HepG2 (cell line): ENCODE measurements around the gene NFATC4. TPM values are rescaled to one million over a fixed set of nuclear protein-coding genes. Genes with fewer than 3 reads are reported as not detected.
A peak's percentile ranks its signal among the peaks of the same experiment; 100 is the strongest.

ENCODE experiments used
- DNMT3B ChIP-seq: conservative IDR thresholded peaks from 2 replicates; pipeline ENCODE4 v1.6.1; 2016; ENCODE audit warnings: missing biosample characterization, control low read depth
- FOSL2 ChIP-seq: sonication (generic); formaldehyde crosslinking; IDR thresholded peaks from 2 replicates; pipeline ENCODE4 v1.4.0; 2020; ENCODE audit warnings: missing genetic modification reagents
- KLF11 ChIP-seq: IDR thresholded peaks from 2 replicates; pipeline ENCODE4 v1.6.1; 2016; ENCODE audit warnings: missing compliant biosample characterization
- PAX8 ChIP-seq: sonication (generic); formaldehyde crosslinking; IDR thresholded peaks from 2 replicates; pipeline ENCODE4 v1.8.0; 2022; ENCODE audit warnings: mild to moderate bottlenecking, missing genetic modification reagents, borderline replicate concordance
- SALL1 ChIP-seq: sonication (generic); formaldehyde crosslinking; IDR thresholded peaks from 2 replicates; pipeline ENCODE4 v1.8.0; 2022; ENCODE audit warnings: mild to moderate bottlenecking, missing genetic modification reagents
- SOX13 ChIP-seq, 3 experiments: fragments of 450-650 bp in 1 of 3; sonication (generic) in 1 of 3; formaldehyde crosslinking in 1 of 3; IDR thresholded peaks in 2 of 3; conservative IDR thresholded peaks in 1 of 3; 2 replicates each; pipeline versions ENCODE4 v1.5.0 to v1.6.1; 2016 to 2020; ENCODE audit warnings: antibody characterized with exemption in 1 of 3, mild to moderate bottlenecking in 1 of 3, missing compliant biosample characterization in 1 of 3, missing genetic modification reagents in 1 of 3, moderate library complexity in 1 of 3
- SRY ChIP-seq: sonication (generic); formaldehyde crosslinking; IDR thresholded peaks from 2 replicates; pipeline ENCODE4 v1.8.0; 2022; ENCODE audit warnings: mild to moderate bottlenecking, missing genetic modification reagents
- ZNF180 ChIP-seq: sonication (generic); formaldehyde crosslinking; IDR thresholded peaks from 2 replicates; pipeline ENCODE4 v1.4.0; 2020; ENCODE audit warnings: low read depth, missing genetic modification reagents, borderline replicate concordance
- ZNF263 ChIP-seq: sonication (generic); formaldehyde crosslinking; IDR thresholded peaks from 2 replicates; pipeline ENCODE4 v1.4.0; 2020; ENCODE audit warnings: missing genetic modification reagents
- ZNF350 ChIP-seq: sonication (generic); formaldehyde crosslinking; IDR thresholded peaks from 2 replicates; pipeline ENCODE4 v1.4.0; 2020; ENCODE audit warnings: mild to moderate bottlenecking, low read depth, missing genetic modification reagents, borderline replicate concordance
- ZNF460 ChIP-seq: sonication (generic); formaldehyde crosslinking; IDR thresholded peaks from 2 replicates; pipeline ENCODE4 v1.5.1; 2020; ENCODE audit warnings: missing genetic modification reagents, mild to moderate bottlenecking, borderline replicate concordance
- ZNF543 ChIP-seq: sonication (generic); formaldehyde crosslinking; IDR thresholded peaks from 2 replicates; pipeline ENCODE4 v1.4.0; 2020; ENCODE audit warnings: mild to moderate bottlenecking, missing genetic modification reagents
- ZNF563 ChIP-seq: sonication (generic); formaldehyde crosslinking; IDR thresholded peaks from 2 replicates; pipeline ENCODE4 v1.8.0; 2022; ENCODE audit warnings: mild to moderate bottlenecking, moderate library complexity, missing genetic modification reagents
- ZNF639 ChIP-seq: conservative IDR thresholded peaks from 2 replicates; pipeline ENCODE4 v1.6.1; 2018; ENCODE audit warnings: missing genetic modification reagents
- ZSCAN9 ChIP-seq: IDR thresholded peaks from 2 replicates; pipeline ENCODE4 v1.6.1; 2016; ENCODE audit warnings: borderline replicate concordance
- polyA plus RNA-seq, 8 experiments: library from polyadenylated mRNA; depleted of rRNA in 3 of 8; stranded (reverse) in 7 of 8; unstranded in 1 of 8; fragments of >200 nt; fragmentation: Illumina TruSeq in 4 of 8; extraction: Trizol in 4 of 8; gene quantifications; 2 replicates each; pipeline versions ENCODE4 v1.2.1 to v1.2.3, GENCODE V29; 2011 to 2016; ENCODE audit warnings: low read depth in 4 of 8, missing spikeins in 1 of 8, mixed read lengths in 1 of 8; ENCODE audit not compliant: insufficient read depth in 1 of 8
- total RNA-seq, 5 experiments: library from RNA; depleted of rRNA; stranded (reverse); fragments of >200 nt; fragmentation: Illumina TruSeq; extraction: Trizol; gene quantifications; 2 replicates each; pipeline ENCODE4 v1.2.3, GENCODE V29; 2016; ENCODE audit warnings: low read depth in 1 of 5
- TF ChIP-seq, protein P1 (sequence below): sonication (generic); formaldehyde crosslinking; IDR thresholded peaks from 2 replicates; pipeline ENCODE4 v1.4.0; 2020; ENCODE audit warnings: mild to moderate bottlenecking, low read depth, missing genetic modification reagents
- TF ChIP-seq, protein P2 (sequence below): sonication (generic); formaldehyde crosslinking; IDR thresholded peaks from 2 replicates; pipeline ENCODE4 v1.4.0; 2020; ENCODE audit warnings: missing genetic modification reagents, borderline replicate concordance
- TF ChIP-seq, protein P3 (sequence below): sonication (generic); formaldehyde crosslinking; IDR thresholded peaks from 2 replicates; pipeline ENCODE4 v1.5.1; 2020; ENCODE audit warnings: missing genetic modification reagents, mild to moderate bottlenecking, borderline replicate concordance

Gene NFATC4
- total and polyA plus RNA-seq, 2 of the 13 experiments (the other 11 are each of a cell fraction or from before 2014, with no cell fraction given): 0.04 to 0.15 TPM

- TF ChIP-seq, protein P1, sequence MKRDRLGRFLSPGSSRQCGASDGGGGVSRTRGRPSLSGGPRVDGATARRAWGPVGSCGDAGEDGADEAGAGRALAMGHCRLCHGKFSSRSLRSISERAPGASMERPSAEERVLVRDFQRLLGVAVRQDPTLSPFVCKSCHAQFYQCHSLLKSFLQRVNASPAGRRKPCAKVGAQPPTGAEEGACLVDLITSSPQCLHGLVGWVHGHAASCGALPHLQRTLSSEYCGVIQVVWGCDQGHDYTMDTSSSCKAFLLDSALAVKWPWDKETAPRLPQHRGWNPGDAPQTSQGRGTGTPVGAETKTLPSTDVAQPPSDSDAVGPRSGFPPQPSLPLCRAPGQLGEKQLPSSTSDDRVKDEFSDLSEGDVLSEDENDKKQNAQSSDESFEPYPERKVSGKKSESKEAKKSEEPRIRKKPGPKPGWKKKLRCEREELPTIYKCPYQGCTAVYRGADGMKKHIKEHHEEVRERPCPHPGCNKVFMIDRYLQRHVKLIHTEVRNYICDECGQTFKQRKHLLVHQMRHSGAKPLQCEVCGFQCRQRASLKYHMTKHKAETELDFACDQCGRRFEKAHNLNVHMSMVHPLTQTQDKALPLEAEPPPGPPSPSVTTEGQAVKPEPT: no peak; the same call in 1 of the 2 replicates
- TF ChIP-seq FOSL2 (CRISPR knock-in tag) (peak; percentile 30; the same call in 1 of the 2 replicates), ZNF460 (CRISPR knock-in tag) (no peak), KLF11 (no peak), ZNF639 (CRISPR knock-in tag) (no peak), ZNF543 (0 out of 2 replicates have a peak, but pooled peaks have one; percentile 4), ZNF180 (CRISPR knock-in tag) (no peak), DNMT3B (CRISPR knock-in tag) (no peak), ZSCAN9 (CRISPR knock-in tag) (no peak), ZNF563 (CRISPR knock-in tag) (no peak), ZNF350 (peak; percentile 65; the same call in 1 of the 2 replicates), SALL1 (CRISPR knock-in tag) (no peak), SOX13 (IDR thresholded peaks at IDR 0.05) (0 out of 2 replicates have a peak, but pooled peaks have one; percentile 26), SOX13 (CRISPR knock-in tag; conservative IDR thresholded peaks at IDR 0.05 in 1 of 2, IDR thresholded peaks at IDR 0.05 in 1 of 2) (no peak), SRY (CRISPR knock-in tag) (no peak), ZNF263 (peak; percentile 15; the same call in 1 of the 2 replicates), PAX8 (CRISPR knock-in tag) (0 out of 2 replicates have a peak, but pooled peaks have one; percentile 2)
- TF ChIP-seq, protein P2, sequence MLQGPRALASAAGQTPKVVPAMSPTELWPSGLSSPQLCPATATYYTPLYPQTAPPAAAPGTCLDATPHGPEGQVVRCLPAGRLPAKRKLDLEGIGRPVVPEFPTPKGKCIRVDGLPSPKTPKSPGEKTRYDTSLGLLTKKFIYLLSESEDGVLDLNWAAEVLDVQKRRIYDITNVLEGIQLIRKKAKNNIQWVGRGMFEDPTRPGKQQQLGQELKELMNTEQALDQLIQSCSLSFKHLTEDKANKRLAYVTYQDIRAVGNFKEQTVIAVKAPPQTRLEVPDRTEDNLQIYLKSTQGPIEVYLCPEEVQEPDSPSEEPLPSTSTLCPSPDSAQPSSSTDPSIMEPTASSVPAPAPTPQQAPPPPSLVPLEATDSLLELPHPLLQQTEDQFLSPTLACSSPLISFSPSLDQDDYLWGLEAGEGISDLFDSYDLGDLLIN (CRISPR knock-in tag): no peak
- TF ChIP-seq, protein P3, sequence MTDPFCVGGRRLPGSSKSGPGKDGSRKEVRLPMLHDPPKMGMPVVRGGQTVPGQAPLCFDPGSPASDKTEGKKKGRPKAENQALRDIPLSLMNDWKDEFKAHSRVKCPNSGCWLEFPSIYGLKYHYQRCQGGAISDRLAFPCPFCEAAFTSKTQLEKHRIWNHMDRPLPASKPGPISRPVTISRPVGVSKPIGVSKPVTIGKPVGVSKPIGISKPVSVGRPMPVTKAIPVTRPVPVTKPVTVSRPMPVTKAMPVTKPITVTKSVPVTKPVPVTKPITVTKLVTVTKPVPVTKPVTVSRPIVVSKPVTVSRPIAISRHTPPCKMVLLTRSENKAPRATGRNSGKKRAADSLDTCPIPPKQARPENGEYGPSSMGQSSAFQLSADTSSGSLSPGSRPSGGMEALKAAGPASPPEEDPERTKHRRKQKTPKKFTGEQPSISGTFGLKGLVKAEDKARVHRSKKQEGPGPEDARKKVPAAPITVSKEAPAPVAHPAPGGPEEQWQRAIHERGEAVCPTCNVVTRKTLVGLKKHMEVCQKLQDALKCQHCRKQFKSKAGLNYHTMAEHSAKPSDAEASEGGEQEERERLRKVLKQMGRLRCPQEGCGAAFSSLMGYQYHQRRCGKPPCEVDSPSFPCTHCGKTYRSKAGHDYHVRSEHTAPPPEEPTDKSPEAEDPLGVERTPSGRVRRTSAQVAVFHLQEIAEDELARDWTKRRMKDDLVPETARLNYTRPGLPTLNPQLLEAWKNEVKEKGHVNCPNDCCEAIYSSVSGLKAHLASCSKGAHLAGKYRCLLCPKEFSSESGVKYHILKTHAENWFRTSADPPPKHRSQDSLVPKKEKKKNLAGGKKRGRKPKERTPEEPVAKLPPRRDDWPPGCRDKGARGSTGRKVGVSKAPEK: no peak
These were observed 59.8 kb downstream of the NFATC4 start (continued) for GRCh38 chr14:24427537-24428508.
